ENCODE data around the gene IQGAP1.

IQGAP1 gene

GRCh38 chr15:90529371-90530249 is 141.6 kb downstream of the IQGAP1 start, which contains the start of gene CRTC3 (continued):
- TF ChIP-seq, protein P1, sequence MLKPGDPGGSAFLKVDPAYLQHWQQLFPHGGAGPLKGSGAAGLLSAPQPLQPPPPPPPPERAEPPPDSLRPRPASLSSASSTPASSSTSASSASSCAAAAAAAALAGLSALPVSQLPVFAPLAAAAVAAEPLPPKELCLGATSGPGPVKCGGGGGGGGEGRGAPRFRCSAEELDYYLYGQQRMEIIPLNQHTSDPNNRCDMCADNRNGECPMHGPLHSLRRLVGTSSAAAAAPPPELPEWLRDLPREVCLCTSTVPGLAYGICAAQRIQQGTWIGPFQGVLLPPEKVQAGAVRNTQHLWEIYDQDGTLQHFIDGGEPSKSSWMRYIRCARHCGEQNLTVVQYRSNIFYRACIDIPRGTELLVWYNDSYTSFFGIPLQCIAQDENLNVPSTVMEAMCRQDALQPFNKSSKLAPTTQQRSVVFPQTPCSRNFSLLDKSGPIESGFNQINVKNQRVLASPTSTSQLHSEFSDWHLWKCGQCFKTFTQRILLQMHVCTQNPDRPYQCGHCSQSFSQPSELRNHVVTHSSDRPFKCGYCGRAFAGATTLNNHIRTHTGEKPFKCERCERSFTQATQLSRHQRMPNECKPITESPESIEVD (tag by site-specific recombination; IDR thresholded peaks at IDR 0.05): no peak
- TF ChIP-seq KLF8 (tag by site-specific recombination; IDR thresholded peaks at IDR 0.05) (0 out of 2 replicates have a peak, but pooled peaks have one; percentile 61), ZNF544 (tag by site-specific recombination; IDR thresholded peaks at IDR 0.05) (no peak), GLIS1 (tag by site-specific recombination; IDR thresholded peaks at IDR 0.05) (no peak), ZFHX2 (tag by site-specific recombination; conservative IDR thresholded peaks at IDR 0.05) (no peak), ZNF132 (tag by site-specific recombination; IDR thresholded peaks at IDR 0.05; ENCODE audit: borderline replicate concordance) (no peak), ZNF777 (tag by site-specific recombination; IDR thresholded peaks at IDR 0.05; ENCODE audit: borderline replicate concordance) (no peak), ZNF398 (tag by site-specific recombination; IDR thresholded peaks at IDR 0.05) (no peak), ZNF16 (tag by site-specific recombination; IDR thresholded peaks at IDR 0.05; ENCODE audit: low read depth) (no peak), SALL2 (tag by site-specific recombination; IDR thresholded peaks at IDR 0.05; ENCODE audit: borderline replicate concordance) (no peak), ZEB2 (tag by site-specific recombination; IDR thresholded peaks at IDR 0.05) (peak; percentile 64), ZIC2 (tag by site-specific recombination; IDR thresholded peaks at IDR 0.05) (peak; percentile 13; the same call in 1 of the 2 replicates), ZNF837 (tag by site-specific recombination; IDR thresholded peaks at IDR 0.05) (no peak), ZNF521 (tag by site-specific recombination; IDR thresholded peaks at IDR 0.05) (no peak), BCL11B (tag by site-specific recombination; IDR thresholded peaks at IDR 0.05; ENCODE audit: low read depth) (no peak), ZBTB10 (tag by site-specific recombination; IDR thresholded peaks at IDR 0.05) (0 out of 2 replicates have a peak, but pooled peaks have one; percentile 22), BCL11A (tag by site-specific recombination; IDR thresholded peaks at IDR 0.05; ENCODE audit: low read depth) (no peak), SP3 (tag by site-specific recombination; IDR thresholded peaks at IDR 0.05) (no peak), ZNF335 (tag by site-specific recombination; conservative IDR thresholded peaks at IDR 0.05) (peak; percentile 91), ZBTB48 (tag by site-specific recombination; IDR thresholded peaks at IDR 0.05) (no peak)
- TF ChIP-seq, protein P2, sequence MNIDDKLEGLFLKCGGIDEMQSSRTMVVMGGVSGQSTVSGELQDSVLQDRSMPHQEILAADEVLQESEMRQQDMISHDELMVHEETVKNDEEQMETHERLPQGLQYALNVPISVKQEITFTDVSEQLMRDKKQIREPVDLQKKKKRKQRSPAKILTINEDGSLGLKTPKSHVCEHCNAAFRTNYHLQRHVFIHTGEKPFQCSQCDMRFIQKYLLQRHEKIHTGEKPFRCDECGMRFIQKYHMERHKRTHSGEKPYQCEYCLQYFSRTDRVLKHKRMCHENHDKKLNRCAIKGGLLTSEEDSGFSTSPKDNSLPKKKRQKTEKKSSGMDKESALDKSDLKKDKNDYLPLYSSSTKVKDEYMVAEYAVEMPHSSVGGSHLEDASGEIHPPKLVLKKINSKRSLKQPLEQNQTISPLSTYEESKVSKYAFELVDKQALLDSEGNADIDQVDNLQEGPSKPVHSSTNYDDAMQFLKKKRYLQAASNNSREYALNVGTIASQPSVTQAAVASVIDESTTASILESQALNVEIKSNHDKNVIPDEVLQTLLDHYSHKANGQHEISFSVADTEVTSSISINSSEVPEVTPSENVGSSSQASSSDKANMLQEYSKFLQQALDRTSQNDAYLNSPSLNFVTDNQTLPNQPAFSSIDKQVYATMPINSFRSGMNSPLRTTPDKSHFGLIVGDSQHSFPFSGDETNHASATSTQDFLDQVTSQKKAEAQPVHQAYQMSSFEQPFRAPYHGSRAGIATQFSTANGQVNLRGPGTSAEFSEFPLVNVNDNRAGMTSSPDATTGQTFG (tag by site-specific recombination; IDR thresholded peaks at IDR 0.05; ENCODE audit: borderline replicate concordance): no peak
- TF ChIP-seq, protein P3, sequence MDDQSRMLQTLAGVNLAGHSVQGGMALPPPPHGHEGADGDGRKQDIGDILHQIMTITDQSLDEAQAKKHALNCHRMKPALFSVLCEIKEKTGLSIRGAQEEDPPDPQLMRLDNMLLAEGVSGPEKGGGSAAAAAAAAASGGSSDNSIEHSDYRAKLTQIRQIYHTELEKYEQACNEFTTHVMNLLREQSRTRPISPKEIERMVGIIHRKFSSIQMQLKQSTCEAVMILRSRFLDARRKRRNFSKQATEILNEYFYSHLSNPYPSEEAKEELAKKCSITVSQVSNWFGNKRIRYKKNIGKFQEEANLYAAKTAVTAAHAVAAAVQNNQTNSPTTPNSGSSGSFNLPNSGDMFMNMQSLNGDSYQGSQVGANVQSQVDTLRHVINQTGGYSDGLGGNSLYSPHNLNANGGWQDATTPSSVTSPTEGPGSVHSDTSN (CRISPR knock-in tag; IDR thresholded peaks at IDR 0.05): no peak
- TF ChIP-seq, protein P4, sequence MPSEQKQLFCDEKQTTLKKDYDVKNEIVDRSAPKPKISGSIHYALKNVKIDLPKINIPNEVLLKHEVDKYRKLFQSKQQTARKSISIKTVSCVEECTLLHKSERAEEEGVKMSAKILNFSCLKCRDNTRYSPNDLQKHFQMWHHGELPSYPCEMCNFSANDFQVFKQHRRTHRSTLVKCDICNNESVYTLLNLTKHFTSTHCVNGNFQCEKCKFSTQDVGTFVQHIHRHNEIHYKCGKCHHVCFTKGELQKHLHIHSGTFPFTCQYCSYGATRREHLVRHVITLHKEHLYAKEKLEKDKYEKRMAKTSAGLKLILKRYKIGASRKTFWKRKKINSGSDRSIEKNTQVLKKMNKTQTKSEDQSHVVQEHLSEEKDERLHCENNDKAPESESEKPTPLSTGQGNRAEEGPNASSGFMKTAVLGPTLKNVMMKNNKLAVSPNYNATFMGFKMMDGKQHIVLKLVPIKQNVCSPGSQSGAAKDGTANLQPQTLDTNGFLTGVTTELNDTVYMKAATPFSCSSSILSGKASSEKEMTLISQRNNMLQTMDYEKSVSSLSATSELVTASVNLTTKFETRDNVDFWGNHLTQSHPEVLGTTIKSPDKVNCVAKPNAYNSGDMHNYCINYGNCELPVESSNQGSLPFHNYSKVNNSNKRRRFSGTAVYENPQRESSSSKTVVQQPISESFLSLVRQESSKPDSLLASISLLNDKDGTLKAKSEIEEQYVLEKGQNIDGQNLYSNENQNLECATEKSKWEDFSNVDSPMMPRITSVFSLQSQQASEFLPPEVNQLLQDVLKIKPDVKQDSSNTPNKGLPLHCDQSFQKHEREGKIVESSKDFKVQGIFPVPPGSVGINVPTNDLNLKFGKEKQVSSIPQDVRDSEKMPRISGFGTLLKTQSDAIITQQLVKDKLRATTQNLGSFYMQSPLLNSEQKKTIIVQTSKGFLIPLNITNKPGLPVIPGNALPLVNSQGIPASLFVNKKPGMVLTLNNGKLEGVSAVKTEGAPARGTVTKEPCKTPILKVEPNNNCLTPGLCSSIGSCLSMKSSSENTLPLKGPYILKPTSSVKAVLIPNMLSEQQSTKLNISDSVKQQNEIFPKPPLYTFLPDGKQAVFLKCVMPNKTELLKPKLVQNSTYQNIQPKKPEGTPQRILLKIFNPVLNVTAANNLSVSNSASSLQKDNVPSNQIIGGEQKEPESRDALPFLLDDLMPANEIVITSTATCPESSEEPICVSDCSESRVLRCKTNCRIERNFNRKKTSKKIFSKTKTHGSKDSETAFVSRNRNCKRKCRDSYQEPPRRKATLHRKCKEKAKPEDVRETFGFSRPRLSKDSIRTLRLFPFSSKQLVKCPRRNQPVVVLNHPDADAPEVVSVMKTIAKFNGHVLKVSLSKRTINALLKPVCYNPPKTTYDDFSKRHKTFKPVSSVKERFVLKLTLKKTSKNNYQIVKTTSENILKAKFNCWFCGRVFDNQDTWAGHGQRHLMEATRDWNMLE (tag by site-specific recombination; conservative IDR thresholded peaks at IDR 0.05; ENCODE audit: low read depth): no peak

Measured in HEK293 (cell line).